Coronary artery (tissue), 2 donors: ENCODE data around the gene DCLK1.

ENCODE experiments used
- DNase-seq: peaks from one replicate; pipeline ENCODE4 v3.0.0-alpha.2; 2017; ENCODE audit warnings: low spot score
- H3K27ac ChIP-seq, 2 donors: fragments of 200-600 bp; sonication (generic); one replicate each; pipeline ENCODE4 v1.5.1; 2016 to 2019
- H3K4me3 ChIP-seq: fragments of 200-600 bp; sonication (generic); 2 replicates; pipeline ENCODE4 v1.5.1; 2016; ENCODE audit warnings: mild to moderate bottlenecking, moderate library complexity
- CTCF ChIP-seq: fragments of 200-600 bp; sonication (generic); IDR thresholded peaks from one replicate; pipeline ENCODE4 v1.5.1; 2019; ENCODE audit warnings: antibody characterized with exemption

DCLK1 gene

GRCh38 chr13:35856084-35856483 is 275.1 kb downstream of the DCLK1 start:
- no peak for TF ChIP-seq CTCF
- H3K4me3 ChIP-seq, result no peak overlapping the region
- no peak for DNase-seq
- no peak overlapping the region for H3K27ac ChIP-seq

- no peak for DNase-seq
- Histone ChIP-seq H3K27ac (no peak overlapping the region), H3K4me3 (no peak overlapping the region)
- TF ChIP-seq CTCF, result no peak
Observed at GRCh38 chr13:35855531-35856019, 275.6 kb downstream of the DCLK1 start.

- no peak for TF ChIP-seq CTCF
- Histone ChIP-seq H3K4me3 (no peak overlapping the region), H3K27ac (no peak overlapping the region)
- no peak for DNase-seq
Observed at GRCh38 chr13:35854286-35854685, 276.9 kb downstream of the DCLK1 start.

GRCh38 chr13:35851881-35852280 is 279.3 kb downstream of the DCLK1 start:
- no peak overlapping the region for H3K27ac ChIP-seq

GRCh38 chr13:35851356-35851755 is 279.8 kb downstream of the DCLK1 start:
- Histone ChIP-seq H3K4me3 (no peak overlapping the region), H3K27ac (no peak overlapping the region)
- DNase-seq, result no peak
- TF ChIP-seq CTCF, result no peak

More at GRCh38 chr13:35851881-35852280, 279.3 kb downstream of the DCLK1 start:
- no peak for DNase-seq
- no peak overlapping the region for H3K4me3 ChIP-seq
- TF ChIP-seq CTCF, result no peak

- no peak for DNase-seq
- Histone ChIP-seq H3K27ac (no peak overlapping the region), H3K4me3 (no peak overlapping the region)
- no peak for TF ChIP-seq CTCF
Observed at GRCh38 chr13:35850569-35850968, 280.6 kb downstream of the DCLK1 start.

GRCh38 chr13:35849256-35849644 is 281.9 kb downstream of the DCLK1 start:
- DNase-seq, result no peak
- no peak for TF ChIP-seq CTCF
- no peak overlapping the region for H3K4me3 ChIP-seq
- no peak overlapping the region for H3K27ac ChIP-seq
